ENCODE measurements around the gene IQSEC1.

Gene IQSEC1

GRCh38 chr3:13047296-13048165, 25.7 kb downstream of the IQSEC1 start:
- no peak overlapping the region for H3K4me3 ChIP-seq (ENCODE audit: low read depth, low read length)
- TF ChIP-seq MAX (IDR thresholded peaks at IDR 0.05; ENCODE audit: low read depth, low read length) = peak; percentile 88
- peak; percentile 32; the same call in 1 of the 2 replicates for TF ChIP-seq MYC (IDR thresholded peaks at IDR 0.05; ENCODE audit: low read depth, low read length)
- no peak for TF ChIP-seq POLR2A (IDR thresholded peaks at IDR 0.05; ENCODE audit: extremely low read depth, insufficient read length)
- TF ChIP-seq, protein P1, sequence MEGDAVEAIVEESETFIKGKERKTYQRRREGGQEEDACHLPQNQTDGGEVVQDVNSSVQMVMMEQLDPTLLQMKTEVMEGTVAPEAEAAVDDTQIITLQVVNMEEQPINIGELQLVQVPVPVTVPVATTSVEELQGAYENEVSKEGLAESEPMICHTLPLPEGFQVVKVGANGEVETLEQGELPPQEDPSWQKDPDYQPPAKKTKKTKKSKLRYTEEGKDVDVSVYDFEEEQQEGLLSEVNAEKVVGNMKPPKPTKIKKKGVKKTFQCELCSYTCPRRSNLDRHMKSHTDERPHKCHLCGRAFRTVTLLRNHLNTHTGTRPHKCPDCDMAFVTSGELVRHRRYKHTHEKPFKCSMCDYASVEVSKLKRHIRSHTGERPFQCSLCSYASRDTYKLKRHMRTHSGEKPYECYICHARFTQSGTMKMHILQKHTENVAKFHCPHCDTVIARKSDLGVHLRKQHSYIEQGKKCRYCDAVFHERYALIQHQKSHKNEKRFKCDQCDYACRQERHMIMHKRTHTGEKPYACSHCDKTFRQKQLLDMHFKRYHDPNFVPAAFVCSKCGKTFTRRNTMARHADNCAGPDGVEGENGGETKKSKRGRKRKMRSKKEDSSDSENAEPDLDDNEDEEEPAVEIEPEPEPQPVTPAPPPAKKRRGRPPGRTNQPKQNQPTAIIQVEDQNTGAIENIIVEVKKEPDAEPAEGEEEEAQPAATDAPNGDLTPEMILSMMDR (IDR thresholded peaks at IDR 0.05; ENCODE audit: low read depth, low read length) = peak; percentile 12
- peak; percentile 44 for DNase-seq (ENCODE audit: low read depth)

- no peak for DNase-seq (ENCODE audit: low read depth)
- no peak for TF ChIP-seq POLR2A (IDR thresholded peaks at IDR 0.05; ENCODE audit: extremely low read depth, insufficient read length)
- H3K4me3 ChIP-seq (ENCODE audit: low read depth, low read length) = no peak overlapping the region
Measured at GRCh38 chr3:13046569-13047274, 26.5 kb downstream of the IQSEC1 start.

DNA sequence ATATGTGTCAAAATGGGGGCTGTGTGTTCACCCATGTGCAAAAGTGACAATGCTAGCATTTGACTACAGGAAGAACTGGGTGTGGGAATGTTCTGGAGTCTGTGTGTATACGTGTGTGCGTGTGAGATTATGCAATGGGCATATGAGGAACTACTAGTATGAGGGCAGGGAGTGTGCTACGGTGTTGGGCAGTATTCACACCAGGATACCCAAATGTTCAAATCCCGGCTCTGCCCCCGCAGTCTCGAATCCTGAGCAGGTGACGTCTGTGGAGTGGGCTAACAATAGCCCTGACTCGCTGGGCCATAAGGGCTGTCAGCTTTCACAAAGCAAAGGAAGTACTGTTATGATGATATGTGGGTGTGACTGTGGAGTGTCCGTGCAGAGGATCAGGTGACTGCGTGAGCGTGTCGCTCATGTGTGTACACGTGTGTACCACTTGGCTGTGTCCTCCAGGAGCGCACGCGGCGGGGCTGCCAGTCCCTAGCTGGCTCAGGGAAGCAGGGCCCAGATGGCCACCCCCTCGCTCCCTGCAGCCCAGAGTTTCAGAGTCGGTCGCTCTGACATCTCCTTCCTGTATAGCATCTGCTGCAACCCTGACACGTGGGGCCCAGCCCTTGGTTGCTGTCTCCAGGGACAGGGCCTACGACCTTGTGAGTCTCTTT, 27.2 kb downstream of the IQSEC1 start:
- peak; percentile 85 for DNase-seq (ENCODE audit: low read depth)
- no peak overlapping the region for H3K4me3 ChIP-seq (ENCODE audit: low read depth, low read length)
- TF ChIP-seq, protein P1 (IDR thresholded peaks at IDR 0.05; ENCODE audit: low read depth, low read length) = no peak
- TF ChIP-seq MYC (IDR thresholded peaks at IDR 0.05; ENCODE audit: low read depth, low read length) = peak; percentile 86
- peak; percentile 92 for TF ChIP-seq MAX (IDR thresholded peaks at IDR 0.05; ENCODE audit: low read depth, low read length)

DNA sequence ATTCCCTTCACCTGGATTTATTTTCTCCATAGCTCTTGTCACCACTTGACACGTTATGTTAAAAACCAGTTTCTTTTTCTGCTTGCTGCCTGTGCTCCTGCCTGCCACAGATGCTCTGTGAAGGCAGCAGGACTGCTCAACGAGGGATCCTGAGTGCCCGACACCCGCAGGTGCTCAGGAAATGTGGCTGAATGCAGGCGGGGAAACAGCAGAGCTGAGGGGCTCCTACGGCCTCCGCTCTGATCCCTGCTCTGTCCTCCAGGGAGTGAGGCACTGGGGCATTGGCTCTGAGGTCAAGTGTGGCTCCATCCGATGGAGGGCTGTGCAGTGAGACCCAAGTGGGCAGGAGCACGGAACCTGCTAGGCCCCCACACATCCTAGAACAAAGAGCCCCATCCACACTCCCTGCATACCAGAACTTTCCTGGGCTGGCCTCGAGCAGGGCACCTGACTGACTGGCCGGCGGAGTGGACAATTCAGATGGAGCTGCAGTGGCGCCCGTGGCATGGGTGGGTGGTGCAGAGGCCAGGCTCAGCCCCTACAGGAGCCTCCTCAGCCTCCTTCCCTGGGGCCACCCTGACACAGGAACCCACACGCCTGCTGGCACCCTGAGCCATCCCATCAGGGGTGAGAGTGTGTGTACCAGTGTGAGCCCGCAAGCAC, 27.9 kb downstream of the IQSEC1 start:
- DNase-seq (ENCODE audit: low read depth) = no peak
- H3K4me3 ChIP-seq (ENCODE audit: low read depth, low read length) = no peak overlapping the region

DNA sequence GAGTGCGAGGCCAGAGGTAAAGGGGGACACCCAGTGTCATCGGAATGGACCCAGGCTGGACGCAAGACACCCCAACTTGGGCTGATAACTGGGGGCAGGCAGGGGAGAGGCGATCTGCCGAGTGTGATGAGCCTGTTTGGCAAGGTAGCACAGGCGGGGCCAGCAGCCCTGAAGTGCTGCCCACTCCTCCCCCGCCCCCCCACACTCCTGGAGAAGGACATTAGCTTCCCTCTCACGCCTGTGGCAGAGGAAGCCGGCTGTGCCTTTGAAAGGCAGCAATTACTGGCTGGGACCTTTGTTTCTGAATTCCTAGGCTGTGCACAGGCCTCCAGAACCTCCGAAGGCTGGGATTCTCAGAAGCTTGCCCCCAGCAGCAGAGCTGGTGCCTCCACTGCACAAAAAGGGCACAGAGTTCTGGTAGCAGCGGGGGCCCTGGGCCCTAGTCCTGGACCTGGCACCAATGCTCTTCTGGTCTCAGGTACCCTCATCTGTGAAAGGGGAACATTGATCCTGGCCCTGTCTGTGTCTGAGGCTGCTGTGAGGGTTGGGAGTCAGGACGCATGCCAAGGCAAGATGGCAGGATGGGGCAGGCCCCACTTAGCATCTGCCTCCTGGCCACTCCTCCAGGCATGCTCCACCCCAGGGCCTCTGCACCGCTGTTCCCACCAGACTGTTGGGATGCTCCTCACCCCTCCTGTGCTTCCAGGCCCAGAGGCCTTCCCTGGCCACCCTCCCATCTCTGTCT, 28.6 kb downstream of the IQSEC1 start:
- H3K4me3 ChIP-seq (ENCODE audit: low read depth, low read length) = no peak overlapping the region
- DNase-seq (ENCODE audit: low read depth) = no peak
- no peak for TF ChIP-seq POLR2A (IDR thresholded peaks at IDR 0.05; ENCODE audit: extremely low read depth, insufficient read length)
- TF ChIP-seq MAX (IDR thresholded peaks at IDR 0.05; ENCODE audit: low read depth, low read length) = no peak
- no peak for TF ChIP-seq MYC (IDR thresholded peaks at IDR 0.05; ENCODE audit: low read depth, low read length)
- TF ChIP-seq, protein P1 (IDR thresholded peaks at IDR 0.05; ENCODE audit: low read depth, low read length) = no peak

More for the DNA sequence above, 27.9 kb downstream of the IQSEC1 start:
- TF ChIP-seq POLR2A (IDR thresholded peaks at IDR 0.05; ENCODE audit: extremely low read depth, insufficient read length) (no peak), MAX (IDR thresholded peaks at IDR 0.05; ENCODE audit: low read depth, low read length) (no peak), MYC (IDR thresholded peaks at IDR 0.05; ENCODE audit: low read depth, low read length) (no peak)
- TF ChIP-seq, protein P1 (IDR thresholded peaks at IDR 0.05; ENCODE audit: low read depth, low read length) = no peak
